Upper lobe of left lung (tissue), 4 donors: ENCODE data around the gene PIGN.

Experiments used
- EP300 ChIP-seq, 4 donors: sonication (generic); formaldehyde crosslinking; IDR thresholded peaks; one replicate each; pipeline ENCODE4 v1.5.1; 2017; ENCODE audit warnings: antibody characterized with exemption in 4 of 4, control low read depth in 2 of 4
- POLR2A ChIP-seq, 4 donors: fragments of 450-650 bp; IDR thresholded peaks; one replicate each; pipeline ENCODE4 v1.5.1; 2016 to 2017; ENCODE audit warnings: antibody characterized with exemption in 4 of 4, mild to moderate bottlenecking in 2 of 4
- TF ChIP-seq, protein P1 (sequence below), 6 experiments: fragments of 450-650 bp in 4 of 6; fragments of 200-600 bp in 2 of 6; sonication (generic) in 2 of 6; IDR thresholded peaks; one replicate each; pipeline ENCODE4 v1.5.1; 2016 to 2019; ENCODE audit warnings: antibody characterized with exemption in 6 of 6

DNA sequence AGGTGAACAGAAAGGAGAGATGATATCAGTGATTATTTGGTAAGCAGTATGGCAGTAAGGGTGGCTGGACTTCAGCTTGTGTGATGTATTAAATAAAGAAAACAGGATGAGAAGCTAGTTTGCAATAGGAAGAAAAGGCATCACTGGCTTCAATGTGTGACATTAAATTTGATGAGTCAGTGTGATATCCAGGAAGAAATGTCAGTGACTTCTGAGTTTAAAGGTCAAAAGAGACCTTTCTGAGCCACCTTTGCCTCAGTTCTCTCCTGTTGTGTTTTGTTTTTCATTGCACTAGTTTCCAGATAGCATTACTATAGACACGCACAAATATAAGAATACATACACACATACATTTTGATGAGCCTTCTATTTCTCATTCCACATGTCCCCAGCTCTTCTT, 105.6 kb downstream of the PIGN start:
- TF ChIP-seq POLR2A (IDR thresholded peaks at IDR 0.05) (no peak), EP300 (IDR thresholded peaks at IDR 0.05) (no peak)
- TF ChIP-seq, protein P1, sequence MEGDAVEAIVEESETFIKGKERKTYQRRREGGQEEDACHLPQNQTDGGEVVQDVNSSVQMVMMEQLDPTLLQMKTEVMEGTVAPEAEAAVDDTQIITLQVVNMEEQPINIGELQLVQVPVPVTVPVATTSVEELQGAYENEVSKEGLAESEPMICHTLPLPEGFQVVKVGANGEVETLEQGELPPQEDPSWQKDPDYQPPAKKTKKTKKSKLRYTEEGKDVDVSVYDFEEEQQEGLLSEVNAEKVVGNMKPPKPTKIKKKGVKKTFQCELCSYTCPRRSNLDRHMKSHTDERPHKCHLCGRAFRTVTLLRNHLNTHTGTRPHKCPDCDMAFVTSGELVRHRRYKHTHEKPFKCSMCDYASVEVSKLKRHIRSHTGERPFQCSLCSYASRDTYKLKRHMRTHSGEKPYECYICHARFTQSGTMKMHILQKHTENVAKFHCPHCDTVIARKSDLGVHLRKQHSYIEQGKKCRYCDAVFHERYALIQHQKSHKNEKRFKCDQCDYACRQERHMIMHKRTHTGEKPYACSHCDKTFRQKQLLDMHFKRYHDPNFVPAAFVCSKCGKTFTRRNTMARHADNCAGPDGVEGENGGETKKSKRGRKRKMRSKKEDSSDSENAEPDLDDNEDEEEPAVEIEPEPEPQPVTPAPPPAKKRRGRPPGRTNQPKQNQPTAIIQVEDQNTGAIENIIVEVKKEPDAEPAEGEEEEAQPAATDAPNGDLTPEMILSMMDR (IDR thresholded peaks at IDR 0.05), result no peak
